HEK293 (cell line): ENCODE measurements around the gene TOR1A.

Experiments
- HOXA7 ChIP-seq: sonication (generic); formaldehyde crosslinking; IDR thresholded peaks from 2 replicates; pipeline ENCODE4 v1.8.1; 2022; ENCODE audit warnings: missing genetic modification reagents, borderline replicate concordance
- KLF16 ChIP-seq: fragments of 450-650 bp; formaldehyde crosslinking; IDR thresholded peaks from 2 replicates; pipeline ENCODE4 v1.5.1; 2017; ENCODE audit warnings: missing biosample characterization, missing genetic modification characterization
- MYNN ChIP-seq: fragments of 450-650 bp; formaldehyde crosslinking; IDR thresholded peaks from 2 replicates; pipeline ENCODE4 v1.5.1; 2016; ENCODE audit warnings: missing biosample characterization, missing genetic modification characterization, borderline replicate concordance
- OSR2 ChIP-seq: fragments of 450-650 bp; formaldehyde crosslinking; IDR thresholded peaks from 2 replicates; pipeline ENCODE4 v1.5.1; 2016; ENCODE audit warnings: missing biosample characterization, missing genetic modification characterization
- SP7 ChIP-seq: fragments of 450-650 bp; formaldehyde crosslinking; IDR thresholded peaks from 2 replicates; pipeline ENCODE4 v1.5.1; 2016; ENCODE audit warnings: missing biosample characterization, missing genetic modification characterization
- ZBTB17 ChIP-seq: fragments of 450-650 bp; formaldehyde crosslinking; IDR thresholded peaks from 2 replicates; pipeline ENCODE4 v1.5.1; 2016; ENCODE audit warnings: missing biosample characterization, missing genetic modification characterization
- ZBTB20 ChIP-seq: fragments of 450-650 bp; formaldehyde crosslinking; IDR thresholded peaks from 2 replicates; pipeline ENCODE4 v1.5.1; 2016; ENCODE audit warnings: missing biosample characterization, missing genetic modification characterization
- ZNF146 ChIP-seq: fragments of 450-650 bp; formaldehyde crosslinking; IDR thresholded peaks from 2 replicates; pipeline ENCODE4 v1.5.1; 2016; ENCODE audit warnings: missing biosample characterization, missing genetic modification characterization
- ZNF16 ChIP-seq: fragments of 450-650 bp; formaldehyde crosslinking; IDR thresholded peaks from 2 replicates; pipeline ENCODE4 v1.5.1; 2016; ENCODE audit warnings: low read depth, missing biosample characterization, missing genetic modification characterization
- ZNF169 ChIP-seq: fragments of 450-650 bp; formaldehyde crosslinking; IDR thresholded peaks from 2 replicates; pipeline ENCODE4 v1.5.1; 2016; ENCODE audit warnings: missing biosample characterization, missing genetic modification characterization
- ZNF175 ChIP-seq: fragments of 450-650 bp; formaldehyde crosslinking; IDR thresholded peaks from 2 replicates; pipeline ENCODE4 v1.5.1; 2016; ENCODE audit warnings: missing biosample characterization, missing genetic modification characterization
- ZNF184 ChIP-seq: fragments of 450-650 bp; IDR thresholded peaks from 2 replicates; pipeline ENCODE4 v1.5.1; 2018; ENCODE audit warnings: missing biosample characterization, mild to moderate bottlenecking, missing genetic modification characterization
- ZNF19 ChIP-seq: fragments of 450-650 bp; formaldehyde crosslinking; IDR thresholded peaks from 2 replicates; pipeline ENCODE4; 2016; ENCODE audit warnings: missing biosample characterization, missing genetic modification characterization, low read depth
- ZNF292 ChIP-seq: fragments of 450-650 bp; formaldehyde crosslinking; IDR thresholded peaks from 2 replicates; pipeline ENCODE4 v1.5.1; 2016; ENCODE audit warnings: low read depth, missing biosample characterization, missing genetic modification characterization, borderline replicate concordance
- ZNF335 ChIP-seq: fragments of 450-650 bp; formaldehyde crosslinking; conservative IDR thresholded peaks from 2 replicates; pipeline ENCODE4 v1.5.1; 2016; ENCODE audit warnings: missing biosample characterization, missing genetic modification characterization
- ZNF394 ChIP-seq: fragments of 450-650 bp; formaldehyde crosslinking; IDR thresholded peaks from 2 replicates; pipeline ENCODE4 v1.5.1; 2016; ENCODE audit warnings: missing biosample characterization, missing genetic modification characterization, mild to moderate bottlenecking, moderate library complexity, borderline replicate concordance
- ZNF433 ChIP-seq: fragments of 450-650 bp; formaldehyde crosslinking; IDR thresholded peaks from 2 replicates; pipeline ENCODE4 v1.5.1; 2016; ENCODE audit warnings: missing biosample characterization, missing genetic modification characterization, low read depth
- ZNF521 ChIP-seq: fragments of 450-650 bp; formaldehyde crosslinking; IDR thresholded peaks from 2 replicates; pipeline ENCODE4 v1.5.1; 2017; ENCODE audit warnings: missing biosample characterization, mild to moderate bottlenecking, missing genetic modification characterization
- ZNF561 ChIP-seq: fragments of 450-650 bp; IDR thresholded peaks from 2 replicates; pipeline ENCODE4 v1.5.1; 2018; ENCODE audit warnings: missing biosample characterization, missing genetic modification characterization, borderline replicate concordance
- ZNF571 ChIP-seq: fragments of 450-650 bp; formaldehyde crosslinking; IDR thresholded peaks from 2 replicates; pipeline ENCODE4 v1.5.0; 2017; ENCODE audit warnings: missing biosample characterization, missing genetic modification characterization
- ZNF621 ChIP-seq: fragments of 450-650 bp; formaldehyde crosslinking; IDR thresholded peaks from 2 replicates; pipeline ENCODE4 v1.5.1; 2017; ENCODE audit warnings: missing biosample characterization, missing genetic modification characterization
- ZNF626 ChIP-seq: fragments of 450-650 bp; sonication (Bioruptor Pico); formaldehyde crosslinking; IDR thresholded peaks from 2 replicates; pipeline ENCODE4 v1.5.1; 2018; ENCODE audit warnings: missing biosample characterization, missing genetic modification characterization, inconsistent platforms
- ZNF837 ChIP-seq: fragments of 450-650 bp; formaldehyde crosslinking; IDR thresholded peaks from 2 replicates; pipeline ENCODE4 v1.5.1; 2016; ENCODE audit warnings: missing biosample characterization, missing genetic modification characterization
- TF ChIP-seq, protein P1 (sequence below): fragments of 450-650 bp; formaldehyde crosslinking; IDR thresholded peaks from 2 replicates; pipeline ENCODE4 v1.5.1; 2016; ENCODE audit warnings: missing biosample characterization, missing genetic modification characterization
- TF ChIP-seq, protein P2 (sequence below): fragments of 450-650 bp; formaldehyde crosslinking; IDR thresholded peaks from 2 replicates; pipeline ENCODE4 v1.5.1; 2016; ENCODE audit warnings: missing biosample characterization, missing genetic modification characterization
- TF ChIP-seq, protein P3 (sequence below): fragments of 450-650 bp; formaldehyde crosslinking; IDR thresholded peaks from 2 replicates; pipeline ENCODE4 v1.5.1; 2017; ENCODE audit warnings: missing biosample characterization, mild to moderate bottlenecking, missing genetic modification characterization, moderate library complexity
- TF ChIP-seq, protein P4 (sequence below): fragments of 450-650 bp; formaldehyde crosslinking; IDR thresholded peaks from 2 replicates; pipeline ENCODE4 v1.5.1; 2017; ENCODE audit warnings: missing biosample characterization, missing genetic modification characterization
- TF ChIP-seq, protein P5 (sequence below): fragments of 450-650 bp; formaldehyde crosslinking; IDR thresholded peaks from 2 replicates; pipeline ENCODE4 v1.5.1; 2016; ENCODE audit warnings: missing biosample characterization, missing genetic modification characterization
- TF ChIP-seq, protein P6 (sequence below): fragments of 450-650 bp; formaldehyde crosslinking; IDR thresholded peaks from 2 replicates; pipeline ENCODE4 v1.5.1; 2016; ENCODE audit warnings: missing biosample characterization, missing genetic modification characterization

The TOR1A gene

DNA sequence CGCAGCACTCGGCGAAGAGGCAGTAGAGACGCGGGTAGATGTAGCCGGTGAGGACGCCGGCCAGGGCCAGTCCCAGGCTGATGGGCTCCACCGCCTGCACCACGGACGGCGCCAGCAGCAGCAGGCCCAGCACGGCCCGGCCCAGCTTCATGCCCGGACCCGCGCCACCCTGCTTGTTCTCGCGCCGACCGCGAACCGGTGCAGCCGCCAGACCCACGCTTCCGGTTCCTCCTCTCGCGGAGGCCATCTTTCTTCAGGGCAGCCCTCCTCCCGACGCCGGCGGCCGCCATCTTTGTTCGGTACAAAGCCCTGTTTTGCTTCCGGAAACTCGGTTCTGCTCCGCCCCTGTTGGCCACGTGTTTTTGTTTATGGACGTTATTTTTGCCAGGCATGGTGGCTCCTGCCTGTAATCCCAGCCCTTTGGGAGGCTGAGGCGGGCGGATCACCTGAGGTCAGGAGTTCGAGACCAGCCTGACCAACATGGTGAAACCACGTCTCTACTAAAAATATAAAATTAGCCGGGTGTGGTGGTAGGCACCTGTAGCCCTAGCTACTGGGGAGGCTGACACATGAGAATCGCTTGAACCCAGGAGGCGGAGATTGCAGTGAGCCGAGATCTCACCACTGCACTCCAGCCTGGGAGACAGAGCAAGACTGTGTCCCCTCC is at the start of gene TOR1A (continued):
- TF ChIP-seq ZNF146 (tag by site-specific recombination), result no peak
- TF ChIP-seq, protein P1, sequence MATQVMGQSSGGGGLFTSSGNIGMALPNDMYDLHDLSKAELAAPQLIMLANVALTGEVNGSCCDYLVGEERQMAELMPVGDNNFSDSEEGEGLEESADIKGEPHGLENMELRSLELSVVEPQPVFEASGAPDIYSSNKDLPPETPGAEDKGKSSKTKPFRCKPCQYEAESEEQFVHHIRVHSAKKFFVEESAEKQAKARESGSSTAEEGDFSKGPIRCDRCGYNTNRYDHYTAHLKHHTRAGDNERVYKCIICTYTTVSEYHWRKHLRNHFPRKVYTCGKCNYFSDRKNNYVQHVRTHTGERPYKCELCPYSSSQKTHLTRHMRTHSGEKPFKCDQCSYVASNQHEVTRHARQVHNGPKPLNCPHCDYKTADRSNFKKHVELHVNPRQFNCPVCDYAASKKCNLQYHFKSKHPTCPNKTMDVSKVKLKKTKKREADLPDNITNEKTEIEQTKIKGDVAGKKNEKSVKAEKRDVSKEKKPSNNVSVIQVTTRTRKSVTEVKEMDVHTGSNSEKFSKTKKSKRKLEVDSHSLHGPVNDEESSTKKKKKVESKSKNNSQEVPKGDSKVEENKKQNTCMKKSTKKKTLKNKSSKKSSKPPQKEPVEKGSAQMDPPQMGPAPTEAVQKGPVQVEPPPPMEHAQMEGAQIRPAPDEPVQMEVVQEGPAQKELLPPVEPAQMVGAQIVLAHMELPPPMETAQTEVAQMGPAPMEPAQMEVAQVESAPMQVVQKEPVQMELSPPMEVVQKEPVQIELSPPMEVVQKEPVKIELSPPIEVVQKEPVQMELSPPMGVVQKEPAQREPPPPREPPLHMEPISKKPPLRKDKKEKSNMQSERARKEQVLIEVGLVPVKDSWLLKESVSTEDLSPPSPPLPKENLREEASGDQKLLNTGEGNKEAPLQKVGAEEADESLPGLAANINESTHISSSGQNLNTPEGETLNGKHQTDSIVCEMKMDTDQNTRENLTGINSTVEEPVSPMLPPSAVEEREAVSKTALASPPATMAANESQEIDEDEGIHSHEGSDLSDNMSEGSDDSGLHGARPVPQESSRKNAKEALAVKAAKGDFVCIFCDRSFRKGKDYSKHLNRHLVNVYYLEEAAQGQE, result no peak
- TF ChIP-seq ZNF626 (tag by site-specific recombination), result no peak
- TF ChIP-seq ZNF169 (tag by site-specific recombination), result no peak
- TF ChIP-seq ZNF16 (tag by site-specific recombination), result no peak
- TF ChIP-seq, protein P2, sequence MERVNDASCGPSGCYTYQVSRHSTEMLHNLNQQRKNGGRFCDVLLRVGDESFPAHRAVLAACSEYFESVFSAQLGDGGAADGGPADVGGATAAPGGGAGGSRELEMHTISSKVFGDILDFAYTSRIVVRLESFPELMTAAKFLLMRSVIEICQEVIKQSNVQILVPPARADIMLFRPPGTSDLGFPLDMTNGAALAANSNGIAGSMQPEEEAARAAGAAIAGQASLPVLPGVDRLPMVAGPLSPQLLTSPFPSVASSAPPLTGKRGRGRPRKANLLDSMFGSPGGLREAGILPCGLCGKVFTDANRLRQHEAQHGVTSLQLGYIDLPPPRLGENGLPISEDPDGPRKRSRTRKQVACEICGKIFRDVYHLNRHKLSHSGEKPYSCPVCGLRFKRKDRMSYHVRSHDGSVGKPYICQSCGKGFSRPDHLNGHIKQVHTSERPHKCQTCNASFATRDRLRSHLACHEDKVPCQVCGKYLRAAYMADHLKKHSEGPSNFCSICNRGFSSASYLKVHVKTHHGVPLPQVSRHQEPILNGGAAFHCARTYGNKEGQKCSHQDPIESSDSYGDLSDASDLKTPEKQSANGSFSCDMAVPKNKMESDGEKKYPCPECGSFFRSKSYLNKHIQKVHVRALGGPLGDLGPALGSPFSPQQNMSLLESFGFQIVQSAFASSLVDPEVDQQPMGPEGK (tag by site-specific recombination), result peak; percentile 46; the same call in 1 of the 2 replicates
- TF ChIP-seq MYNN (tag by site-specific recombination), result peak; percentile 29; the same call in 1 of the 2 replicates
- TF ChIP-seq ZNF433 (tag by site-specific recombination), result no peak
- TF ChIP-seq, protein P3, sequence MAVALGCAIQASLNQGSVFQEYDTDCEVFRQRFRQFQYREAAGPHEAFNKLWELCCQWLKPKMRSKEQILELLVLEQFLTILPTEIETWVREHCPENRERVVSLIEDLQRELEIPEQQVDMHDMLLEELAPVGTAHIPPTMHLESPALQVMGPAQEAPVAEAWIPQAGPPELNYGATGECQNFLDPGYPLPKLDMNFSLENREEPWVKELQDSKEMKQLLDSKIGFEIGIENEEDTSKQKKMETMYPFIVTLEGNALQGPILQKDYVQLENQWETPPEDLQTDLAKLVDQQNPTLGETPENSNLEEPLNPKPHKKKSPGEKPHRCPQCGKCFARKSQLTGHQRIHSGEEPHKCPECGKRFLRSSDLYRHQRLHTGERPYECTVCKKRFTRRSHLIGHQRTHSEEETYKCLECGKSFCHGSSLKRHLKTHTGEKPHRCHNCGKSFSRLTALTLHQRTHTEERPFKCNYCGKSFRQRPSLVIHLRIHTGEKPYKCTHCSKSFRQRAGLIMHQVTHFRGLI (tag by site-specific recombination), result peak; percentile 63; the same call in 1 of the 2 replicates
- peak; percentile 94 for TF ChIP-seq ZNF335 (tag by site-specific recombination)
- TF ChIP-seq, protein P4, sequence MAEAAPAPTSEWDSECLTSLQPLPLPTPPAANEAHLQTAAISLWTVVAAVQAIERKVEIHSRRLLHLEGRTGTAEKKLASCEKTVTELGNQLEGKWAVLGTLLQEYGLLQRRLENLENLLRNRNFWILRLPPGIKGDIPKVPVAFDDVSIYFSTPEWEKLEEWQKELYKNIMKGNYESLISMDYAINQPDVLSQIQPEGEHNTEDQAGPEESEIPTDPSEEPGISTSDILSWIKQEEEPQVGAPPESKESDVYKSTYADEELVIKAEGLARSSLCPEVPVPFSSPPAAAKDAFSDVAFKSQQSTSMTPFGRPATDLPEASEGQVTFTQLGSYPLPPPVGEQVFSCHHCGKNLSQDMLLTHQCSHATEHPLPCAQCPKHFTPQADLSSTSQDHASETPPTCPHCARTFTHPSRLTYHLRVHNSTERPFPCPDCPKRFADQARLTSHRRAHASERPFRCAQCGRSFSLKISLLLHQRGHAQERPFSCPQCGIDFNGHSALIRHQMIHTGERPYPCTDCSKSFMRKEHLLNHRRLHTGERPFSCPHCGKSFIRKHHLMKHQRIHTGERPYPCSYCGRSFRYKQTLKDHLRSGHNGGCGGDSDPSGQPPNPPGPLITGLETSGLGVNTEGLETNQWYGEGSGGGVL (tag by site-specific recombination), result no peak
- TF ChIP-seq ZNF837 (tag by site-specific recombination), result no peak
- no peak for TF ChIP-seq ZNF571 (tag by site-specific recombination)
- TF ChIP-seq, protein P5, sequence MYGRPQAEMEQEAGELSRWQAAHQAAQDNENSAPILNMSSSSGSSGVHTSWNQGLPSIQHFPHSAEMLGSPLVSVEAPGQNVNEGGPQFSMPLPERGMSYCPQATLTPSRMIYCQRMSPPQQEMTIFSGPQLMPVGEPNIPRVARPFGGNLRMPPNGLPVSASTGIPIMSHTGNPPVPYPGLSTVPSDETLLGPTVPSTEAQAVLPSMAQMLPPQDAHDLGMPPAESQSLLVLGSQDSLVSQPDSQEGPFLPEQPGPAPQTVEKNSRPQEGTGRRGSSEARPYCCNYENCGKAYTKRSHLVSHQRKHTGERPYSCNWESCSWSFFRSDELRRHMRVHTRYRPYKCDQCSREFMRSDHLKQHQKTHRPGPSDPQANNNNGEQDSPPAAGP (tag by site-specific recombination), result peak; percentile 92
- TF ChIP-seq ZBTB17 (tag by site-specific recombination), result peak; percentile 95
- TF ChIP-seq ZNF394, result peak; percentile 78
- TF ChIP-seq ZNF621 (tag by site-specific recombination), result no peak
- TF ChIP-seq ZNF292 (tag by site-specific recombination), result no peak
- no peak for TF ChIP-seq OSR2
- TF ChIP-seq, protein P6, sequence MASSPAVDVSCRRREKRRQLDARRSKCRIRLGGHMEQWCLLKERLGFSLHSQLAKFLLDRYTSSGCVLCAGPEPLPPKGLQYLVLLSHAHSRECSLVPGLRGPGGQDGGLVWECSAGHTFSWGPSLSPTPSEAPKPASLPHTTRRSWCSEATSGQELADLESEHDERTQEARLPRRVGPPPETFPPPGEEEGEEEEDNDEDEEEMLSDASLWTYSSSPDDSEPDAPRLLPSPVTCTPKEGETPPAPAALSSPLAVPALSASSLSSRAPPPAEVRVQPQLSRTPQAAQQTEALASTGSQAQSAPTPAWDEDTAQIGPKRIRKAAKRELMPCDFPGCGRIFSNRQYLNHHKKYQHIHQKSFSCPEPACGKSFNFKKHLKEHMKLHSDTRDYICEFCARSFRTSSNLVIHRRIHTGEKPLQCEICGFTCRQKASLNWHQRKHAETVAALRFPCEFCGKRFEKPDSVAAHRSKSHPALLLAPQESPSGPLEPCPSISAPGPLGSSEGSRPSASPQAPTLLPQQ, result peak; percentile 74
- TF ChIP-seq ZNF175, result no peak
- no peak for TF ChIP-seq HOXA7
- peak; percentile 73 for TF ChIP-seq KLF16 (tag by site-specific recombination)
- no peak for TF ChIP-seq ZNF19
- no peak for TF ChIP-seq ZNF521 (tag by site-specific recombination)
- TF ChIP-seq ZBTB20 (tag by site-specific recombination), result peak; percentile 66; the same call in 1 of the 2 replicates
- TF ChIP-seq ZNF561 (tag by site-specific recombination), result no peak; the same call in 1 of the 2 replicates
- TF ChIP-seq ZNF184, result peak; percentile 69; the same call in 1 of the 2 replicates
- peak; percentile 78; the same call in 1 of the 2 replicates for TF ChIP-seq SP7 (tag by site-specific recombination)
